IPS DF 4.7 (cell line): ENCODE data around the gene IBTK.
"Not testable (repeated sequence)": the region's sequence is repeated elsewhere in the genome, so short reads cannot be mapped to it uniquely, and the experiment has no call there.

Source experiments
- DNase-seq: peaks from one replicate; pipeline ENCODE4 v3.0.0-alpha.2; 2013; ENCODE audit warnings: low spot score; ENCODE audit errors: extremely low read depth

The IBTK gene

GRCh38 chr6:82248273-82248735 lies 760 bp upstream of the IBTK start:
- no peak for DNase-seq

GRCh38 chr6:82246802-82247504 lies 591 bp downstream of the IBTK start:
- no peak for DNase-seq

- no peak for DNase-seq
Measured at GRCh38 chr6:82246370-82246769, 1.2 kb downstream of the IBTK start.

- DNase-seq, result no peak
Measured at GRCh38 chr6:82245376-82245775, 2.2 kb downstream of the IBTK start.

- DNase-seq, result no peak
Measured at GRCh38 chr6:82243884-82244283, 3.7 kb downstream of the IBTK start.

GRCh38 chr6:82240186-82240585 lies 7.4 kb downstream of the IBTK start:
- DNase-seq, result no peak

GRCh38 chr6:82239597-82239996 lies 7.9 kb downstream of the IBTK start:
- no peak for DNase-seq

GRCh38 chr6:82237013-82237412 lies 10.5 kb downstream of the IBTK start:
- DNase-seq, result no peak

GRCh38 chr6:82227770-82228169 lies 19.8 kb downstream of the IBTK start:
- DNase-seq, result no peak

- DNase-seq, result no peak
Measured at GRCh38 chr6:82220167-82220566, 27.4 kb downstream of the IBTK start.

GRCh38 chr6:82217018-82217586 lies 30.4 kb downstream of the IBTK start:
- no peak for DNase-seq

GRCh38 chr6:82216549-82216948 lies 31.0 kb downstream of the IBTK start:
- no peak for DNase-seq

- DNase-seq, result no peak
Measured at GRCh38 chr6:82211326-82211725, 36.2 kb downstream of the IBTK start.

- no peak for DNase-seq
Measured at GRCh38 chr6:82208913-82209312, 38.6 kb downstream of the IBTK start.

- no peak for DNase-seq
Measured at GRCh38 chr6:82205930-82206392, 41.6 kb downstream of the IBTK start.

- DNase-seq, result no peak
Measured at GRCh38 chr6:82204020-82204419, 43.5 kb downstream of the IBTK start.

GRCh38 chr6:82197784-82198183 lies 49.8 kb downstream of the IBTK start:
- no peak for DNase-seq

- not testable (repeated sequence) for DNase-seq
Measured at GRCh38 chr6:82197245-82197644, 50.3 kb downstream of the IBTK start.

GRCh38 chr6:82196161-82196560 lies 51.4 kb downstream of the IBTK start:
- no peak for DNase-seq

- no peak for DNase-seq
Measured at GRCh38 chr6:82195619-82196018, 51.9 kb downstream of the IBTK start.

- DNase-seq, result no peak
Measured at GRCh38 chr6:82185948-82186535, 61.5 kb downstream of the IBTK start.

- DNase-seq, result no peak
Measured at GRCh38 chr6:82183642-82184282, 63.8 kb downstream of the IBTK start.
